Lower leg skin (tissue), 3 donors: Measurements from ENCODE around the gene DPH6.

ENCODE experiments used
- POLR2A ChIP-seq, 2 donors: fragments of 450-650 bp; IDR thresholded peaks; one replicate each; pipeline ENCODE4 v1.6.1; 2016 to 2017; ENCODE audit warnings: antibody characterized with exemption in 2 of 2, mild to moderate bottlenecking in 1 of 2, moderate library complexity in 1 of 2
- TF ChIP-seq, protein P1 (sequence below), 3 donors: fragments of 450-650 bp; IDR thresholded peaks; one replicate each; pipeline ENCODE4 v1.5.1; 2016; ENCODE audit warnings: antibody characterized with exemption in 3 of 3, mild to moderate bottlenecking in 3 of 3, moderate library complexity in 2 of 3

DNA sequence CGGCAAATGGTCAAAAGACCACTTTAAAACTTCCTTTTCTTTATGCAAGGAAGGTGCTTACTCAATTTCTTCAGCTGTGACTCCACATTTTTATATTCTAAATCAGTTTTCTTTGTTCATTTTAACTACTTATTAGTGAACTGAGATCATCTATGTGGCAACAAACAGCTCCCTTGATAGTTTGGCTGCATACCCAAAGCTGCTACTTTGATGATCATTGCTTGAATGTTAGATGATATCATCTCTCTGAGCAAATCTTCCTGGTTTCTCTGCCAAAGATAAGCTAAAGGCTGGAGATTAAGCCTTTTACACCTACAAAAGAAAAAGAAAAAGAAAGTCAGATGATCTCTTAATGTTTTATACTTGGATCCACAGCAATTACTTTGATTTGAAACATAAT is 95.5 kb downstream of the DPH6 start:
- TF ChIP-seq, protein P1, sequence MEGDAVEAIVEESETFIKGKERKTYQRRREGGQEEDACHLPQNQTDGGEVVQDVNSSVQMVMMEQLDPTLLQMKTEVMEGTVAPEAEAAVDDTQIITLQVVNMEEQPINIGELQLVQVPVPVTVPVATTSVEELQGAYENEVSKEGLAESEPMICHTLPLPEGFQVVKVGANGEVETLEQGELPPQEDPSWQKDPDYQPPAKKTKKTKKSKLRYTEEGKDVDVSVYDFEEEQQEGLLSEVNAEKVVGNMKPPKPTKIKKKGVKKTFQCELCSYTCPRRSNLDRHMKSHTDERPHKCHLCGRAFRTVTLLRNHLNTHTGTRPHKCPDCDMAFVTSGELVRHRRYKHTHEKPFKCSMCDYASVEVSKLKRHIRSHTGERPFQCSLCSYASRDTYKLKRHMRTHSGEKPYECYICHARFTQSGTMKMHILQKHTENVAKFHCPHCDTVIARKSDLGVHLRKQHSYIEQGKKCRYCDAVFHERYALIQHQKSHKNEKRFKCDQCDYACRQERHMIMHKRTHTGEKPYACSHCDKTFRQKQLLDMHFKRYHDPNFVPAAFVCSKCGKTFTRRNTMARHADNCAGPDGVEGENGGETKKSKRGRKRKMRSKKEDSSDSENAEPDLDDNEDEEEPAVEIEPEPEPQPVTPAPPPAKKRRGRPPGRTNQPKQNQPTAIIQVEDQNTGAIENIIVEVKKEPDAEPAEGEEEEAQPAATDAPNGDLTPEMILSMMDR (IDR thresholded peaks at IDR 0.05): no peak
- no peak for TF ChIP-seq POLR2A (IDR thresholded peaks at IDR 0.05)
